ENCODE results near the gene OR52B6.
"Not testable (repeated sequence)": the region's sequence is repeated elsewhere in the genome, so short reads cannot be mapped to it uniquely, and the experiment has no call there.

DNA sequence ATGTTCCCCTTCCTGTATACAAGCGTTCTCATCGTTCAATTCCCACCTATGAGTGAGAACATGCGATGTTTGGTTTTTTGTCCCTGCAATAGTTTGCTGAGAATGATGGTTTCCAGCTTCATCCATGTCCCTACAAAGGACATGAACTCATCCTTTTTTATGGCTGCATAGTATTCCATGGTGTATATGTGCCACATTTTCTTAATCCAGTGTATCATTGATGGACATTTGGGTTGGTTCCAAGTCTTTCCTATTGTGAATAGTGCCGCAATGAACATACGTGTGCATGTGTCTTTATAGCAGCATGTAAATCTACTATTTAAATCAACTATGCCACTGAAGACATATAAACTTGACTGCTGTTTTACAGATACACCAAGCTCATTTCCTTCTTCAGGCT is 3.8 kb downstream of the OR52B6 start:
- TF ChIP-seq POLR2A, CTCF (IDR thresholded peaks at IDR 0.05): not testable (repeated sequence)

Data from heart left ventricle (tissue), 13 donors.